HG03442 (cell line): Measurements from ENCODE around the gene LRFN2.

Experiments used
- ATAC-seq: cut with Tn5 transposase; IDR thresholded peaks from one replicate; pipeline ENCODE4 v1.9.1; 2021; ENCODE audit warnings: mild to moderate bottlenecking, moderate library complexity; ENCODE audit not compliant: unreplicated experiment

Gene LRFN2

DNA sequence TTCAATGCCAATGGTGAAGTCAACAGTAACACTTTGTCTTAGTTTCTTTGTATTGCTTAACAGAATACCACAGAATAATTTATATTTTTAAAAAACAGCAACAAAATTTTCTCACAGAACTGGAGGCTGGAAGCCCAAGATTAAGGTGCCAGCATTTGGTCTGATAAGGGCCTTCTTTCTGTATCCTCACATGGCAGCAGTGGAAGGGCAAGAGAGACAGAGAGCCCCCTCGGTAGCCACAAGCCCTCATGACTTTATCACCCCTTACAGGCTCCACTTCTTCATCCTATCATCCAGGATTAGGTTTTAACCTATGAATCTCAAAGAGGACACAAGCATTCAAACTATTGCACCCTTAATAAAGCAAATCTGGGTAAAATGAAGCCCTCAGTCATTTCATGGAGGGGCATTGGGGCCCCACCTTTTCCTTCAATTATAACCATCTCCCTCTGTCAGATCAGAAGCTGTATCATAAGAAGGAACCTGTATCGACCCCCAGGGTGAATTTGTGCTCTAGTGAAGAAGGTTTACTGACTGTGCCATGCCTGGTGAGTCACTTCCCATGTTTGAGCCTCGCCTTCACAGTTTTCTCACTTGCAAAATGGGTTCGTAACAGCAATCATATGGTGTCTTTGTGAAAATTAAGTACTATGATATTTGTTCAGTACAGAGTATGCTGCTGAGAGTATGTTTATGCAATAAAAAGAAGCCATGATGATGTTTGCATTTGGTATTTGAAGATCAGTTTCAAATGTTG, 178.2 kb downstream of the LRFN2 start:
- no peak for ATAC-seq

DNA sequence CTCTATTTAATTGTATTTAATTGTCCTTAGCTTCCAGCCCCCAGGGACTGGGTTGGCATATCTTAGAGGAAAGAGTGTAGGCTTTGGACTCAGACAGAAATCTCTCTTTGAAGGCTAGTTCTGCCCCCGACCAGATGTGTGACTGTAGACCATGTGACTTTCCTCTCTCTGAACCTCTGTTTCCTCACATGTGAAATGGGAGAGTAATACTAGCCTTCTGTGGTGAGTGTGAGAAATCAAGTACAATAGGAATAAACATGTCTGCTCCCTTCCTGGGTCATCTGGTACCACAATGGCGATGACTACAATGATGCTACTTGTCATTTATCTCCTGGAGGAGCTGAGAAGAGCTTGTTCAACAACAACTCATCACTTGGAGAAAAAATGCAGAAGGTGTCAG, 179.9 kb downstream of the LRFN2 start:
- ATAC-seq, result no peak

DNA sequence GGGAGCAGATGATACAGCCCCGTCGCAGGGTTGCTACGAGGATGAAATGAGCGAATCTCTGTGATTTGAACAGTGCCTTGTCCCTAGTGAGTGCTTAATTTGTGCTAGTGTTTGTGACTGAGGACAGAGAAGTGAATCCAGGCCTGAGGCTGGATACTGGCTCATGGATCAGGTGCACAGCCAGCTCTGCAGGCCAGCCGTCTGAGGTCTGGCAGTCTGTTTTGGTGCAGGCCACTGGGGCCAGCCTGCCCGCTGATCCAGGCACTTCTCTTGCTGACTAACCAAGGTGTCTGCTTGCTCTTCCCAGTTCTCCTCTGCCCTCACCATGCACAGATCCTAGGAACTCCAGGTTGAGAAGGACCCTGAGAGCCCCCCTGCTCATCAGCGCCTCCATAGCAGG, 181.0 kb downstream of the LRFN2 start:
- no peak for ATAC-seq

DNA sequence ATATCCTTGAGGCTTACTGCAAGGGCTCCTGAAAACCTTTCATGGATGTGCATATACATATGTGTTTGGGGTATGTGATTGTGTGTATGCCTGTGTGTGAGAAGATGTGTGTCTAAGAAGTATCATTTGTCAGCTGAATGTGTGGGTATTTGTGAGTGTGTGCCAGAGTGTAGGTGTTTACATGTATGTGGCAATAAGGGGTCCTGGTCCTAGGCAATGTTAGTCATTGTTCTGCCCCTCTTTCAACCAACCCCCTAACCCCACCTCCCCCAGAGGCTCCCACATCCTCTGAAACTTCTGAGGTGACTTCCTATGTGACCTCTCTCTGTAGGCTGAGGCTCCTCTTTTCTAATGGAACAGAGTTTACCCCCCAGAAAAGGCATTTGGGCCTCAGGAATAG, 186.4 kb downstream of the LRFN2 start:
- no peak for ATAC-seq

DNA sequence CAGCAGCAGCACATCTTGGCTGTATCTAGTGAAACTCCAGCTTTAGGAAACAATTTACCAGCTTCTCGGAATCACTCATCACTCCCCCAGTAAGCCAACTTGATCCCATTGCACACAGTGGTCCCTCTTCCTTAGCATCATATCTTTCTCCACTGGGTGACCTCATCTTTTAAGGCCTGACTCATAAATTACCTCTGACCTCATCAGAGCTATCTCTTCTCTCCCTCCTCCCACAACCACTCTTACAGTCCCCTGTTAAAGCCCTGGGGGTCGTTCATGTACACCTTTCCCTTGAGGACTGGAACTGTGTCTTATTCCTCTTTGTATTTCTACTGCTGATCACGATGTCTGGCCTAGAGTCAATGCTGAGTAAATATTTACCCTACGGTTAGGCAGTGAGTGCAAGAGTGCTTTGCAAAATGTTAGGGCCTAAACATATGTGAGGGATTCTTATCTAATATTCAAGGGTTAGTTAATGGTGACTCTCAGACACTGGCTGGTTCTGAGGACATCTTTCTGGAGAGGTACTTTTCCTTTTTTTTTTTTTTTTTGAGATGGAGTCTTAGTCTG, 187.2 kb downstream of the LRFN2 start:
- ATAC-seq, result no peak

DNA sequence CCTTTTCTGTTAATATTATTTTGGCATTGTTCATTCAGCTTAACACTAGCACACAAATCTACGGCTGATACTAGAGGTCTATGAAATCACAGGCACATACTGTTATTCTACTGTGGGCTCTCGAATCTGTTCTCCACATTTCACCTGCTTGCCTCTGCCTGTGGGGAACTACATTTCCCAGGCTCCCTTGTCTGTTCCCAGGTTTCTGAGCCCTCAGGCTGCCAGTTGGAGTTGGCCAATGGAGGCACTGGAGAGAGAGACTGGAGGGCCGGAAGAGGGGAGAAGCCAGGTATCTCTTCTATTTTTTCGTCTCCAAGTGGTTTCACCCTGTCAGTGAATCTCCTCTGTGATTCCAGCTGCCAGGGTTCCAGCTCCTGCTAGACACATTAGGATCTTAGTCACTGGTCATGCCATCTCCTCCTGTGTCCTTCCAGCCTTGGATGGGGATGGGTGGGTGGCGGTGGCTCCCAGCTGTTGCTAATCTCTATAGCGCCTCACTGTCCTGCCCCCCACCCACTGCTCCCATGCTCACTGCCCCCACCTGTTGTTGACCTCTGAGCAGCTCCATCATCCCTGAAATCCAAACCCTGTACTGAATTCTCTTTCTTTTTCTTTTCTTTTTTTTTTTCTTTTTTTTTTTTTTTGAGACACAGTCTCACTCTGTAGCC, 188.2 kb downstream of the LRFN2 start:
- ATAC-seq, result no peak

DNA sequence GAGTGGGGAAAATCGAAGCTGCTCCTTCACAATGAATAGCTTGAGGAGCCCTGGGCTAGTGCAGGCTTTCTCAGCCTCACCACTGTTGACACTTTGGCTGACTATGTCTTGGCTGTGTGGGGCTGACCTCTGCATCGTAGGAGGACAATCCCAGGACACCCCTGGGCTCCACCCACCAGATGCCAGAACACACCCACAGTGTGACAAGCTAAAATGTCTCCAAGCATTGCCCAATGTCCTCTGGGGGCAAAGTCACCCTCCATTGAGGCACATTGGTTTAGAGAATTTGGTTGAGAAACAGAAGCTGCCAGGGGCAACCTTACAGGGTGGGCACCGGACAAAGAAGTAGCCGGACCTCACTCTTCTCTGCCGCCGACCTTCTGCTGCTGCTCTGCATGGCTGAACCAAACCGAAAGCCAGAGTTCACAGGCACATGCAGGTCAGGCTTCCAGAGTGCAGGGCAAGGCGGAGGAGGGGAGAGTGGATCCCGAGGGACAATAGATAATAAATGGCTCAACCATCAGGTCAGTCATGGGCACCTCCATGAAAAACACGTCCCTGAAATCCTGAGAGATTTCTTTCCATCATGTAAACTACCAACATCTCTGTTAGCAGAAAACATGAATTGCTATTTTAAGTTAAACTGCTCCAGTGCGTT, 189.0 kb downstream of the LRFN2 start:
- no peak for ATAC-seq

DNA sequence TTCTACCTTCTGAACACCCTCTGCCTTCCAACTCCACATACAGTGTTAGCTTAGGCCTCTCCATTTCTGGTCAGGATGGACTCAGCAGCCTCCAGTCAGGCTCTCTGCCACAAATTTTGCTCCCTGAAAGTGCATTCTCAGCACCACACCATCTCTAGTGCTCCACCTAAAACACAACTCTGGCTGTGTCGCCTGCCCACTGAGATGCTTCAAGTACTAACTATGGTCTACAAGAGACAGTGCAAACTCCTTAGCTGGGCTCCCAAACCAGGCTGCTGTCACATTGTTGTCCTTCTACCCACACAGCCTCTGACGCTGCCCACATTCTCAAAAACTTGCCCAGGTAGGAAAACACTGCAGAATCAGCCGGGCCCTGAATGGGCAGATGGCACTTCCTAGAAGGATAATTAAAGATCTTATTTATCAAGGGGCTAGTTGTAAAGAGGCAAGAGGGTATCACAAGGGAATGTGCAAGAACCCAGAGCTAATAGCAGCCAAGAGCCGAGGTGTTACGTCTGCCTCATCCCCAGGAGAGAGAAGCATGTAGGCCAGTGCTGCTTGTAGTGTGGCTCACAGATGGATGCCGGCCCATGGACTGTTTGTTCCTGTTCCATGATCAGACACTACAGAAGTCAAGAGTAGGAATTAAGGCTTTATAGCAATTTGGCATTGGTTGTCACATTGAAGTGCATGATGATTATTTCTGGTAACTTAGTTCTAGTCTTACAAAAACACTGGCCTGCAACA, 189.7 kb downstream of the LRFN2 start:
- no peak for ATAC-seq

DNA sequence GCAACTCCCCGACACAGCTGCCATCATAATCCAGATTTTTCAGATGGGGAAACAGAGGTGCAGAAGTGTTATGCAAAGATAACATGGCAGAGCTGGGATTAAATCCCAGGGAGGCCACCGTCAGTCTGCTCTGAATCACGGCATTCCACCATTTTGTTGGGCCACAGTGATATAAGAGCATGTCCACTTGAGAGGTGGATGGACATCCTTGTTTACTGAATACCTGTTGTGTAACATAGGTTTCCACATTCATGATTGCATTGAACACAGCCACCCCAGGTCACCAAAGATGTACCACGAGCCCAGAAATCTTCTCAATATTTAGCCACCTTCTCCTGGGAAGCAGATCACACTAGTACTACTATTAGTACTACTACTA, 191.5 kb downstream of the LRFN2 start:
- no peak for ATAC-seq

DNA sequence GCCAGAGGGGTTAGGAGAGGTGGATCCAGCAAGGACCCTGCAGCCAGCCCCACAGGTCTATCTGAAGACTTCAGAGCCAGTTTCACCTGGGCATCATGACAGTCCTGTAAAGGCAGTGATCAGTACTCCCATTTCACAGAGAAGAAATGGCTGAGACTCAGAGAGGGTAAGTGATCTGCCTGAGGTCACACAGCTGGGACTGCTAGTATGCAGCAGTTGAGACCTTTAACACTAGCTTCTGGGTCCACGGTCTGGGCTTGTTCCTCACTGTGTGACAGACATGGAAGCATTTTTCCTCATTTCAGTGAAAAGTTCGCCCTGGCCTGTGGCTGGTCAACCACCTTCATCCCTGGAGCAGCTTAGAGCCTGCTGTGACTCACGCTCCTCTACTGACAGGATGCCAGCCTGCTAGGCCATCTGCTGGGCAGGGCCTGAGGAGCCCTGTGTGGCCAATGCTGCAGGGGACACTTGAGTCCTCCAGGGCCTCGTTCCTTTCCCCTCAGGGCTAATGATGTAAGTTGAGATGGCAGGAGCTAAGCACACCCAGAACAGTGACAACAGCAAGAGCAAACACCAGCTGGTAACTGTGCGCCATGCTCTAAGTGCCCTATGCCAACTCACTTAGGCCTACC, 192.0 kb downstream of the LRFN2 start:
- ATAC-seq, result no peak

DNA sequence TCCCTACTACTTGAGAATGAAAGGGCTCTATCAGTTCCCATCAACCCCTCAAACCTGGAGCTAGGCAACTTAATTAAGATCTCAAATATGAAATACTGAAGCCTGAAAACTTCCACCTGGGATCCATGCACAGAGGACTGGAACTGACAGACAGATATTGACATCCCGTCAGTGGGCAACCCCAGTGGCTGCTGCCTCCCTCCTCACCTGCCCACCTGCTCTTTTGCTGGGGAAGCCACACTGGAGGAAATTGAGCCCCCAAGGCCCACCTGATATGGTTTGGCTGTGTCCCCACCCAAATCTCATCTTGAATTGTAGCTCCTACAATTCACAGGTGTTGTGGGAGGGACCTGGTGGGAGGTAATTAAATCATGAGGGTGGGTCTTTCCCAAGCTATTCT, 192.8 kb downstream of the LRFN2 start:
- no peak for ATAC-seq

DNA sequence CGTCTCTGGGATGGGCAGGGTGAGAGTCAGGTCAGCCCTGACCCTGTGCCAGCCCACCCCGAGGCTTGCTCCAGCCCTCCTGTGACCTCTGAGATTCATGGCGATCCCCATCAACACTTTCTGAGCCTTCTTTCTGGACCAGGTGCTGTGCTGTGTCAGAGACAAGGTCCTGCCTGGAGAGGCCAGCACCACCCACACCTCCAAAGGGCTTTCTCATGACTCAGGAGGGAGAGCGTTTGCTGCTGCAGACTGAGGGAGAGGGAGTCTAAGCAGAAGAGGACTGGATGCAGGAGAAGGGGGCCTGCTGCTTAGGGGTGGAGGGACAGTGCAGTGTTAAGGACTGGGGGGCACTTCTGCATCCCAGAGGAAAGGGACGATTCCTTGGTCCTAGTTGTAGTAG, 193.5 kb downstream of the LRFN2 start:
- no peak for ATAC-seq

DNA sequence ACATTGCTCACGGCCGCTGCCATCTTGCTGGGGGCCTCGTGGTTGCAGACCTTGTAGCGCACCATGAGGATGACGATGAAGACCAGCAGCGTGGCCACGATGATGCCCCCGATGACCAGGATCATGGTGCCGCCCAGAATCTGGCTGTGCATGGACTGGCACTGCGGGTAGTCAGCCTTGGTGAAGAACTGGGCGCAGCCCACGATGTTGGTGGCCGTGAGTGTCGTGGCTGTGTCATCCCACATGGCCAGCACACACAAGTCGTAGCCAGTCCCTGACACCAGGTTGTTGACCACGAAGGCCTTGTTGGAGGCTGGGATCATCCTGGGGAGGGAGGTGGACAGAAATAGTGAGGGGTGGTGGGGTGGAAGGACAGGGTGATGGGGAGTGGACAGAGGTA, 194.6 kb downstream of the LRFN2 start:
- ATAC-seq, result no peak

DNA sequence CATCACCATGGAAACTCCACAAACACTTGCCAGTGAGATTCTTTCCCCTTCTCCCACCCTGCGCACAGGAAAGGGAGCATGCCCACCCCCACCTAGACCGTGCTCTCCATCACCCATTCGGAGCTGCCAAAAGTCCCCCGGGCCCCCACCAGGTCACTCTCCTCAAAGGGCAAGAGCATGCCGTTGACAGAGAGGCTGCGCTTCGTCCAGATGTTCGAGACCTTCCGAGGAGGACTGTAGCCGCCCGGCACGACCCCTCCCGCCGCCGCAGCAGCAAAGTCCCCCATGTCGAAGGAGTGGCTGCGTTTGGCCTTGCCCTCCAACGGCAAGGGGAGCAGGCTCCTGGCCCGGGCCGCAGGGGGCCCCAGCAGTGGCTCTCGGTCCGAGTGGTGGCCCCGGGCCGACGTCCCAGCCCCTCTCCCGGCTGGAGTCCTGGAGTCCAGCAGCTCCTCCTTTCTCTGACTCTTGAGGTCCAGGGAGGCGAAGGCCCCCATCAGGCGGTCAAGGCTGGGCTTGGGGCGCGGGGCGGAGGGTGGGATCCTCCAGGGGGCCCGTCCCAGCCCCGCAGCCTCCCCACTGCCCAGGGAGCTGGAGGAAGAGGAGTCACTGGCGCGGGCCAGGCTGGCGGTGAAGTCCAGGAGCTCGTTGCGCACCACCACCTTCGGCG, 195.2 kb downstream of the LRFN2 start:
- no peak for ATAC-seq

DNA sequence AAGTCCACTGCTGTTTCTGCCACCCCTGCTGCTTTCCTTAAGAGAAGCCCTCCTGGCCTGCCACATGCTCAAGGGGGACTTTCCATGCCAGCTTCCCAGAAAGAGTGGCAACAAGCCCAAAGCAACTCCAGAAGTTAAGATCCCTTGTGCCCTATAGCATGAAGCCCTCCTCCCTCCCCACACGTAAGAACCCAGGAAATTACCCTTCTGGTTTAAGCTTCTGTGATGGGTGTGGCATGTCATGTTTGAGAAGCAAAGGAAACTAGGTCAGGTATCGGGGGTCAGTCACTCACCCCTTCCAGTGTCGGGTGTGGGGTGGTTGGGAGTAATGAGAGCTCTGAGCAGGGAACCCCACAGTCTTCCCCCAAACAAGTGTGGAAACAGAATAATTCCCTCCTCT, 196.1 kb downstream of the LRFN2 start:
- ATAC-seq, result no peak

DNA sequence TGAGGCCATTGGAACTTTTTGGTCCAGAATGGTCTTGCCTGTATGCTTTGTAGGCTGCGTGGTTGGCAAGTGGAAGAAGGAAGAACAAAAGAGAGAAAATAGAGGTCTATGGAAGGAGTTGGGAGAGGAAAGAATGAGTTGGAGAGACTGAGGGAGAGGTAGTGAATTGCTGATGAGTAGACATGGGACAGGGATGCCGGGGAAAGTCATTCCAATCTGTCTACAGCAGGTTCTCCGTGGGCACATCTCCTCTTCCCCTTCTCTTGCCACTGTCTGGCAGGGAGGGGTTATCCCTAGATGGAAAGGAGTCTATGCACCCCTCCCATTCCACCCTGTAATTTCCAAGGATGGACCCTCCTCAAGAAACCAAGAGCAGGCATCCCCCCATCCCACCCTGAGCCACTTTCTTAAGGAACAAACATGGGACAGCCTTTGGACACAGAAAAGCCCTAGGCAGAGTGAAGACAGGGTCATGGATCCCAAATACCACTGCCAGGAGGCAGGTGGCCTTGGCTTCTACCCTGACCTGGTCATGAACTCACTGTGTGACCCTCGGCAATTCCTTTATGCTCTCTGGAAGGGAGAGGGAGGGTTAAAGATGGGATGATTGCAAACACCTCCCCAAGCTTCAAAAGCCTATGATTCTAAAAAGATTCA, 196.9 kb downstream of the LRFN2 start:
- no peak for ATAC-seq

DNA sequence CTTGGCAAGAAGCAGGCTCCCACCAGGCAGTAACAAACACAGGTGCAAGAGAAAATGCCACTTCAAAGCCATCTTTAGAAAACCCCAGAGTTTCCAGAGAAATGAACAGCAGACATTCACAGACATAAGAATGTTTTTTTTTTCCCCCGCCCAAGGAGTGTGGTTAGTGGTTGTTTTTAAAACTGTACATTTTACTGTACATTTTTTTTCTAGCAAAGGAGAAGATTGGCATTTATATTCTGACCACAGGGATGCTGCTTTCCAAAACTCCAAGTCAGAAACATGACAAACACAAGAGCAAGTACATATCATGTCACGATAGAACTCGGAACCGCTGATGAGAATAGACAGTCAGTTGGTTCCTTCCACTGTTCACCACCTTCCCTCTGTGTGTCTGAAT, 197.9 kb downstream of the LRFN2 start:
- no peak for ATAC-seq

DNA sequence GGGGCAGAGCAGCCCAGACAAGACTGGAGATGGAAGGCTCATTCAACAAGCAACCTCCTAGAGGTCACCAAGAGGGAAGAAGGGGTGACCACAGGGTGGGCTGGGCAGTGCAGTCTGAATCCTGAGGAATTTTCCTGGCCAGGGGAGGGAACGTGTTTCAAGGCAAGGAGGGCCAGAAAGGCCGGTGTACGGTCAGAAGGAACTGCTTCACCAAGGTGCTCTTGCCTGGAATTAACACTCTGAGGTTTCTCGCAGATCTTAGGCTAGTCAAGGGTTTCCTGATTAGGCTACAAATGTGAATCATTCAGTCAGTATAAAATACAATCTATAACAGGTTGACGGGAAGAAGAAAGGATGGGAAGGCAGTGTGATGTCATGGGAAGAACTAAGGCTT, 199.3 kb downstream of the LRFN2 start:
- no peak for ATAC-seq

DNA sequence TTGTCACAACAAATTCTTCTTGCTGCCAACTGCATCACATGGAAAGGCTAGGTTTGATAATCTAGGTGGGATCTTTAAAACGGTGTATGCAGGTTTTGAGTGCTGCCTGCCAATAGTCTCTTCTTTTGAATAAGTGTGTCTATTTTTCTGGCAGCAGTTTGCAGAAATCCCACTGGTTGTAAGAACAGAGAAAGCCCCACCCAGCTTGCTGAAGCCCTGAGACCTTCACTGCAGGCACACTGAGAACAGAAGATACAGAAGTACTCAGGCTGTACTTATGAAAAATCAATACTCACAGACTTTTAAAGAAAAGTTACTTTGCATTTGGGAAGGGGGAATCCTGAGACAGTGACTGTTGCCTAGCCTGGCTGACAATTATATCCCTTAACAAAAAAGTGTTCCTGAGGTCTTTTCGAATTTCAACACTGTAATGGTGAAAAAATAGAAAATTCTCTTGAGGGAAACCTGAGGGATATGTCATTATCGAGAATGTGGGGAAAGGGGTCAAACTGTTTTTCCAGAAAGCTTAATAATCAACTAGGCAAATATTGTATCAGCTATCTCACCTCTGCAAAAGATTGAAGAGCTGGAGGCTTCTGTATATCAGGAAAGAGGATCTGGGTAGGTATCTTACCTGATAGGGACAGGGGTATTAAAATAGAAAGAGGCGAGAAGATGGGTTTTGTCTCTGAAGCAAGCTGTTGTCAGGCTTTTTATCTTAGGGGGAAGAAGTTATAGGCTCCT, 199.9 kb downstream of the LRFN2 start:
- ATAC-seq, result no peak
